Measurements from ENCODE around the gene HTT. TPM values are rescaled to one million over a fixed set of nuclear protein-coding genes. Genes with fewer than 3 reads are reported as not detected.

HTT gene
- polyA plus RNA-seq, 1 donor (not counting 4 experiments of a cell fraction or from before 2014, with no cell fraction given) = 16.2 TPM

- DNase-seq (ENCODE audit: low read depth, low spot score) = no peak
- Histone ChIP-seq H3K79me2 (ENCODE audit: control insufficient read depth, insufficient read depth, low read length) (no peaks in the 10 kb centered on the region), H3K4me2 (ENCODE audit: control insufficient read depth, extremely low read depth, insufficient read depth, low read depth, low read length) (no peak overlapping the region), H3K9ac (ENCODE audit: control insufficient read depth, extremely low read depth, insufficient read depth, low read length) (no peak overlapping the region), H4K20me1 (ENCODE audit: control insufficient read depth, extremely low read depth, insufficient read depth, low read length) (no peaks in the 10 kb centered on the region), H3K9me3 (ENCODE audit: control insufficient read depth, low read depth, low read length) (no peaks in the 10 kb centered on the region), H3K4me3 (ENCODE audit: control insufficient read depth in 2 of 3, extremely low read depth in 1 of 3, insufficient read depth in 2 of 3, low read depth in 1 of 3, low read length in 3 of 3) (no peak overlapping the region), H3K4me1 (ENCODE audit: control insufficient read depth, extremely low read depth, insufficient read depth, low read length) (no peaks in the 10 kb centered on the region), H3K36me3 (ENCODE audit: control insufficient read depth in 2 of 2, extremely low read depth in 1 of 2, insufficient read depth in 2 of 2, low read length in 2 of 2) (no peaks in the 10 kb centered on the region), H3K27ac (ENCODE audit: control insufficient read depth, insufficient read depth, low read length) (no peak overlapping the region), H3K27me3 (ENCODE audit: control insufficient read depth, extremely low read depth, insufficient read depth, low read length) (peaks cover 51% of the 10 kb centered on the region), H2AFZ (ENCODE audit: control insufficient read depth, low read length) (no peak overlapping the region), H3K9me1 (ENCODE audit: control insufficient read depth, extremely low read depth, insufficient read depth, low read length) (no peaks in the 10 kb centered on the region)
- dilution Hi-C loops (cut with MboI; ENCODE audit: extremely low pct_ligation_motif_present, low sequenced_read_pairs) = no loop called here
- TF ChIP-seq CTCF (optimal IDR thresholded peaks at IDR 0.05 in 1 of 3, IDR thresholded peaks at IDR 0.05 in 1 of 3, conservative IDR thresholded peaks at IDR 0.05 in 1 of 3; ENCODE audit: extremely low read depth in 1 of 3, insufficient read depth in 2 of 3, low read length in 3 of 3) (no peak), EZH2 (IDR thresholded peaks at IDR 0.05; ENCODE audit: low read length) (no peak)
- no peak for FAIRE-seq
Measured at GRCh38 chr4:3266076-3266475, 191.6 kb downstream of the HTT start.

GRCh38 chr4:3267576-3268394 lies 193.3 kb downstream of the HTT start:
- TF ChIP-seq EZH2 (IDR thresholded peaks at IDR 0.05; ENCODE audit: low read length) (no peak), CTCF (optimal IDR thresholded peaks at IDR 0.05 in 1 of 3, IDR thresholded peaks at IDR 0.05 in 1 of 3, conservative IDR thresholded peaks at IDR 0.05 in 1 of 3; ENCODE audit: extremely low read depth in 1 of 3, insufficient read depth in 2 of 3, low read length in 3 of 3) (no peak)
- H3K4me3 ChIP-seq (ENCODE audit: control insufficient read depth in 2 of 3, extremely low read depth in 1 of 3, insufficient read depth in 2 of 3, low read depth in 1 of 3, low read length in 3 of 3) = no peak overlapping the region
- H3K9me1 ChIP-seq (ENCODE audit: control insufficient read depth, extremely low read depth, insufficient read depth, low read length) = no peaks in the 10 kb centered on the region
- no peaks in the 10 kb centered on the region for H3K9me3 ChIP-seq (ENCODE audit: control insufficient read depth, low read depth, low read length)
- FAIRE-seq (no peak), DNase-seq (ENCODE audit: low read depth, low spot score) (no peak)
- dilution Hi-C loops (cut with MboI; ENCODE audit: extremely low pct_ligation_motif_present, low sequenced_read_pairs) = no loop called here
- H3K79me2 ChIP-seq (ENCODE audit: control insufficient read depth, insufficient read depth, low read length) = no peaks in the 10 kb centered on the region
- no peak overlapping the region for H3K4me2 ChIP-seq (ENCODE audit: control insufficient read depth, extremely low read depth, insufficient read depth, low read depth, low read length)
- H3K36me3 ChIP-seq (ENCODE audit: control insufficient read depth in 2 of 2, extremely low read depth in 1 of 2, insufficient read depth in 2 of 2, low read length in 2 of 2) = no peaks in the 10 kb centered on the region
- H3K27me3 ChIP-seq (ENCODE audit: control insufficient read depth, extremely low read depth, insufficient read depth, low read length) = peaks cover 41% of the 10 kb centered on the region
- H3K27ac ChIP-seq (ENCODE audit: control insufficient read depth, insufficient read depth, low read length) = no peak overlapping the region
- no peaks in the 10 kb centered on the region for H3K4me1 ChIP-seq (ENCODE audit: control insufficient read depth, extremely low read depth, insufficient read depth, low read length)
- no peaks in the 10 kb centered on the region for H4K20me1 ChIP-seq (ENCODE audit: control insufficient read depth, extremely low read depth, insufficient read depth, low read length)
- H2AFZ ChIP-seq (ENCODE audit: control insufficient read depth, low read length) = no peak overlapping the region
- no peak overlapping the region for H3K9ac ChIP-seq (ENCODE audit: control insufficient read depth, extremely low read depth, insufficient read depth, low read length)
